ENCODE results near the gene WNT6.

GRCh38 chr2:218885981-218886947 lies 26.7 kb downstream of the WNT6 start:
- TF ChIP-seq CTCF (IDR thresholded peaks at IDR 0.05) (no peak), ZFX (IDR thresholded peaks at IDR 0.05; ENCODE audit: borderline replicate concordance) (no peak)
